K562 (cell line): ENCODE data around the gene ATP5F1C. TPM values are rescaled to one million over a fixed set of nuclear protein-coding genes. Genes with fewer than 3 reads are reported as not detected.

Source experiments
- ATF4 ChIP-seq: fragments of 450-650 bp; formaldehyde crosslinking; IDR thresholded peaks from 2 replicates; pipeline ENCODE4 v1.4.0; 2022; ENCODE audit warnings: mild to moderate bottlenecking, moderate library complexity
- BRCA1 ChIP-seq, 2 experiments: fragments of 450-650 bp in 1 of 2; sonication (generic) in 1 of 2; formaldehyde crosslinking in 1 of 2; IDR thresholded peaks; 2 replicates each; pipeline versions ENCODE4 v1.5.0 to v1.6.1; 2017 to 2020; ENCODE audit warnings: mild to moderate bottlenecking in 1 of 2, missing genetic modification reagents in 1 of 2
- CBX1 ChIP-seq: sonication (generic); IDR thresholded peaks from 2 replicates; pipeline ENCODE4 v1.6.1; 2016; ENCODE audit warnings: antibody characterized with exemption, low read depth, mild to moderate bottlenecking
- CBX5 ChIP-seq: IDR thresholded peaks from 2 replicates; pipeline ENCODE4 v1.6.1; 2014; ENCODE audit warnings: low read depth, borderline replicate concordance
- DMBX1 ChIP-seq: fragments of 250-450 bp; sonication (Bioruptor Pico); IDR thresholded peaks from 2 replicates; pipeline ENCODE4 v1.8.0; 2022; ENCODE audit warnings: inconsistent platforms, mild to moderate bottlenecking, moderate library complexity, borderline replicate concordance
- HDAC2 ChIP-seq: fragments of 450-650 bp; IDR thresholded peaks from 2 replicates; pipeline ENCODE4 v1.6.1; 2016; ENCODE audit warnings: mild to moderate bottlenecking
- KLF16 ChIP-seq: IDR thresholded peaks from 2 replicates; pipeline ENCODE4 v1.6.1; 2016; ENCODE audit warnings: antibody characterized with exemption
- NEUROD1 ChIP-seq: fragments of 150-350 bp; IDR thresholded peaks from 2 replicates; pipeline ENCODE4 v1.6.1; 2014; ENCODE audit warnings: borderline replicate concordance, low read length, low read depth; ENCODE audit not compliant: partially characterized antibody
- PML ChIP-seq: IDR thresholded peaks from 2 replicates; pipeline ENCODE4 v1.6.1; 2012; ENCODE audit warnings: low read length, inconsistent platforms
- SAFB2 ChIP-seq: fragments of 200-400 bp; formaldehyde crosslinking; IDR thresholded peaks from 2 replicates; pipeline ENCODE4 v1.6.1; 2018; ENCODE audit warnings: borderline replicate concordance, low read length, low read depth, moderate library complexity; ENCODE audit not compliant: severe bottlenecking
- SMAD1 ChIP-seq: fragments of 150-350 bp; IDR thresholded peaks from 2 replicates; pipeline ENCODE4 v1.6.1; 2014; ENCODE audit warnings: low read length, low read depth; ENCODE audit not compliant: partially characterized antibody
- TAF1 ChIP-seq: IDR thresholded peaks from 2 replicates; pipeline ENCODE4 v1.6.1; 2011; ENCODE audit warnings: mild to moderate bottlenecking, low read length, moderate library complexity; ENCODE audit not compliant: insufficient read depth, control insufficient read depth, severe bottlenecking; ENCODE audit errors: extremely low read depth
- XRCC3 ChIP-seq: fragments of 450-650 bp; IDR thresholded peaks from 2 replicates; pipeline ENCODE4 v1.6.1; 2017; ENCODE audit warnings: mild to moderate bottlenecking, moderate library complexity
- XRCC5 ChIP-seq: fragments of 200-400 bp; formaldehyde crosslinking; IDR thresholded peaks from 2 replicates; pipeline ENCODE4 v1.6.1; 2017; ENCODE audit warnings: low read depth, mild to moderate bottlenecking, low read length
- ZKSCAN1 ChIP-seq: fragments of 150-350 bp; IDR thresholded peaks from 2 replicates; pipeline ENCODE4 v1.6.1; 2016; ENCODE audit warnings: low read depth, low read length
- ZNF197 ChIP-seq: fragments of 200-800 bp; sonication (Bioruptor generic); IDR thresholded peaks from 2 replicates; pipeline ENCODE4 v1.6.1; 2016; ENCODE audit warnings: low read depth, missing genetic modification characterization, missing compliant biosample characterization
- ZNF436 ChIP-seq: fragments of 250-450, 450-650 bp; sonication (Bioruptor Pico); formaldehyde crosslinking; IDR thresholded peaks from 2 replicates; pipeline ENCODE4 v1.7.0; 2020; ENCODE audit warnings: mild to moderate bottlenecking
- ZNF766 ChIP-seq: fragments of 200-800 bp; sonication (Bioruptor generic); conservative IDR thresholded peaks from 2 replicates; pipeline ENCODE4 v1.6.1; 2016; ENCODE audit warnings: missing genetic modification characterization, missing compliant biosample characterization
- polyA plus RNA-seq, 8 experiments: library from polyadenylated mRNA; depleted of rRNA in 4 of 8; stranded (reverse) in 5 of 8; unstranded in 3 of 8; fragments of >200 nt; fragmentation: Nextera tagmentation in 2 of 8; fragmentation: Illumina TruSeq in 1 of 8; extraction: Ambion mirVana in 2 of 8; extraction: Trizol in 1 of 8; gene quantifications; 2 replicates each; pipeline versions ENCODE4 v1.2.1 to v1.2.3, GENCODE V29; 2011 to 2014; ENCODE audit warnings: inconsistent platforms in 1 of 8, missing spikeins in 1 of 8
- total RNA-seq, 7 experiments: library from RNA; depleted of rRNA in 6 of 7; stranded (reverse); fragments of >200 nt in 6 of 7; fragmentation: Illumina TruSeq in 2 of 7; extraction: Trizol in 2 of 7; gene quantifications; 2 replicates each; pipeline versions ENCODE4 v1.2.1 to v1.2.3, GENCODE V29; 2011 to 2021; ENCODE audit warnings: low replicate concordance in 1 of 7
- TF ChIP-seq, protein P1 (sequence below), 2 experiments: fragments of 250-450 bp in 1 of 2; fragments of 450-650 bp in 1 of 2; sonication (Bioruptor Pico) in 1 of 2; IDR thresholded peaks; 2 replicates each; pipeline versions ENCODE4 v1.6.1 to v1.8.0; 2016 to 2021; ENCODE audit warnings: mild to moderate bottlenecking in 2 of 2, moderate library complexity in 2 of 2, missing compliant biosample characterization in 1 of 2, missing genetic modification characterization in 1 of 2
- TF ChIP-seq, protein P2 (sequence below): fragments of 450-650 bp; IDR thresholded peaks from 2 replicates; pipeline ENCODE4 v1.6.1; 2018; ENCODE audit not compliant: partially characterized antibody

Gene ATP5F1C
- total and polyA plus RNA-seq, 9 of the 15 experiments (the other 6 are each of a cell fraction or from before 2014, with no cell fraction given): 389 to 1,475 (median 559) TPM

- TF ChIP-seq SAFB2 (no peak), XRCC3 (no peak), KLF16 (0 out of 2 replicates have a peak, but pooled peaks have one; percentile 27), ZNF766 (CRISPR knock-in tag) (no peak), HDAC2 (peak; percentile 72; the same call in 1 of the 2 replicates), TAF1 (peak; percentile 97), SMAD1 (peak; percentile 58), BRCA1 (IDR thresholded peaks at IDR 0.05) (no peak), BRCA1 (CRISPR knock-in tag; IDR thresholded peaks at IDR 0.05) (no peak), ZNF436 (CRISPR knock-in tag) (no peak), CBX5 (no peak), NEUROD1 (peak; percentile 64), ZNF197 (CRISPR knock-in tag) (no peak), XRCC5 (peak; percentile 99), ZKSCAN1 (0 out of 2 replicates have a peak, but pooled peaks have one; percentile 33), CBX1 (0 out of 2 replicates have a peak, but pooled peaks have one; percentile 34), ATF4 (no peak), DMBX1 (CRISPR knock-in tag) (no peak), PML (0 out of 2 replicates have a peak, but pooled peaks have one; percentile 56)
- TF ChIP-seq, protein P1, sequence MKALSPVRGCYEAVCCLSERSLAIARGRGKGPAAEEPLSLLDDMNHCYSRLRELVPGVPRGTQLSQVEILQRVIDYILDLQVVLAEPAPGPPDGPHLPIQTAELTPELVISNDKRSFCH (CRISPR knock-in tag; IDR thresholded peaks at IDR 0.05): no peak
- TF ChIP-seq, protein P1 (tag; IDR thresholded peaks at IDR 0.05): 0 out of 2 replicates have a peak, but pooled peaks have one; percentile 32
- TF ChIP-seq, protein P2, sequence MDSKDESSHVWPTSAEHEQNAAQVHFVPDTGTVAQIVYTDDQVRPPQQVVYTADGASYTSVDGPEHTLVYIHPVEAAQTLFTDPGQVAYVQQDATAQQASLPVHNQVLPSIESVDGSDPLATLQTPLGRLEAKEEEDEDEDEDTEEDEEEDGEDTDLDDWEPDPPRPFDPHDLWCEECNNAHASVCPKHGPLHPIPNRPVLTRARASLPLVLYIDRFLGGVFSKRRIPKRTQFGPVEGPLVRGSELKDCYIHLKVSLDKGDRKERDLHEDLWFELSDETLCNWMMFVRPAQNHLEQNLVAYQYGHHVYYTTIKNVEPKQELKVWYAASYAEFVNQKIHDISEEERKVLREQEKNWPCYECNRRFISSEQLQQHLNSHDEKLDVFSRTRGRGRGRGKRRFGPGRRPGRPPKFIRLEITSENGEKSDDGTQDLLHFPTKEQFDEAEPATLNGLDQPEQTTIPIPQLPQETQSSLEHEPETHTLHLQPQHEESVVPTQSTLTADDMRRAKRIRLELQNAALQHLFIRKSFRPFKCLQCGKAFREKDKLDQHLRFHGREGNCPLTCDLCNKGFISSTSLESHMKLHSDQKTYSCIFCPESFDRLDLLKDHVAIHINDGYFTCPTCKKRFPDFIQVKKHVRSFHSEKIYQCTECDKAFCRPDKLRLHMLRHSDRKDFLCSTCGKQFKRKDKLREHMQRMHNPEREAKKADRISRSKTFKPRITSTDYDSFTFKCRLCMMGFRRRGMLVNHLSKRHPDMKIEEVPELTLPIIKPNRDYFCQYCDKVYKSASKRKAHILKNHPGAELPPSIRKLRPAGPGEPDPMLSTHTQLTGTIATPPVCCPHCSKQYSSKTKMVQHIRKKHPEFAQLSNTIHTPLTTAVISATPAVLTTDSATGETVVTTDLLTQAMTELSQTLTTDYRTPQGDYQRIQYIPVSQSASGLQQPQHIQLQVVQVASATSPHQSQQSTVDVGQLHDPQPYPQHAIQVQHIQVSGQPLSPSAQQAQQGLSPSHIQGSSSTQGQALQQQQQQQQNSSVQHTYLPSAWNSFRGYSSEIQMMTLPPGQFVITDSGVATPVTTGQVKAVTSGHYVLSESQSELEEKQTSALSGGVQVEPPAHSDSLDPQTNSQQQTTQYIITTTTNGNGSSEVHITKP: no peak
These were observed 30.5 kb downstream of the ATP5F1C start, which contains the start of gene TAF3 (continued) for GRCh38 chr10:7818295-7819120.
